ENCODE measurements around the gene ICOS. TPM values are rescaled to one million over a fixed set of nuclear protein-coding genes. Genes with fewer than 3 reads are reported as not detected.

ICOS gene
- polyA plus RNA-seq, 1 experiment: not detected

DNA sequence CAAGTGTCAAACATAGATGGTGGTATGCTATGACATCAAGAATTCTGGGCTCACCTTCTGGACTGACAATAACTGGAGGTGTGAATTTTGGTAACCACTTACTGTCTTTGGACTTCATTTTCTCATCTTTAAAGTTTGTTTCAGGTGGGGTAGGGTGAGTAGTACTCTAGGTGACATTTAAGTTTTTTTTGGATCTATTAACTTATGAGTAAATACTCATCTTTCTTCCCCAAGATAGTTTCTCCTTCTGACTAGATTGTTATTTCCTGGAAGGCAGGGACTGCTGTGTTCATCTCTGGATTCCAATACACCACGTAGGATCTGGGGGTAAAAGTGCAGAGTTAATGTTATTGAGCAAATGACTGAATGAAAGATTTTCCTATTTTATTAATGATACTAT lies 55.9 kb downstream of the ICOS start:
- Histone ChIP-seq H3K27me3 (ENCODE audit: control insufficient read depth, insufficient read depth, low read length) (no peaks in the 10 kb centered on the region), H3K4me3 (ENCODE audit: low read depth, low read length) (no peak overlapping the region), H3K36me3 (ENCODE audit: control insufficient read depth, insufficient read depth, low read length) (no peaks in the 10 kb centered on the region)
- POLR2A ChIA-PET: no interaction called here
- CTCF ChIA-PET: no interaction called here
- DNase-seq (ENCODE audit: low read depth): no peak
- TF ChIP-seq, protein P1, sequence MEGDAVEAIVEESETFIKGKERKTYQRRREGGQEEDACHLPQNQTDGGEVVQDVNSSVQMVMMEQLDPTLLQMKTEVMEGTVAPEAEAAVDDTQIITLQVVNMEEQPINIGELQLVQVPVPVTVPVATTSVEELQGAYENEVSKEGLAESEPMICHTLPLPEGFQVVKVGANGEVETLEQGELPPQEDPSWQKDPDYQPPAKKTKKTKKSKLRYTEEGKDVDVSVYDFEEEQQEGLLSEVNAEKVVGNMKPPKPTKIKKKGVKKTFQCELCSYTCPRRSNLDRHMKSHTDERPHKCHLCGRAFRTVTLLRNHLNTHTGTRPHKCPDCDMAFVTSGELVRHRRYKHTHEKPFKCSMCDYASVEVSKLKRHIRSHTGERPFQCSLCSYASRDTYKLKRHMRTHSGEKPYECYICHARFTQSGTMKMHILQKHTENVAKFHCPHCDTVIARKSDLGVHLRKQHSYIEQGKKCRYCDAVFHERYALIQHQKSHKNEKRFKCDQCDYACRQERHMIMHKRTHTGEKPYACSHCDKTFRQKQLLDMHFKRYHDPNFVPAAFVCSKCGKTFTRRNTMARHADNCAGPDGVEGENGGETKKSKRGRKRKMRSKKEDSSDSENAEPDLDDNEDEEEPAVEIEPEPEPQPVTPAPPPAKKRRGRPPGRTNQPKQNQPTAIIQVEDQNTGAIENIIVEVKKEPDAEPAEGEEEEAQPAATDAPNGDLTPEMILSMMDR (IDR thresholded peaks at IDR 0.05; ENCODE audit: insufficient read depth, low read depth, low read length): no peak

DNA sequence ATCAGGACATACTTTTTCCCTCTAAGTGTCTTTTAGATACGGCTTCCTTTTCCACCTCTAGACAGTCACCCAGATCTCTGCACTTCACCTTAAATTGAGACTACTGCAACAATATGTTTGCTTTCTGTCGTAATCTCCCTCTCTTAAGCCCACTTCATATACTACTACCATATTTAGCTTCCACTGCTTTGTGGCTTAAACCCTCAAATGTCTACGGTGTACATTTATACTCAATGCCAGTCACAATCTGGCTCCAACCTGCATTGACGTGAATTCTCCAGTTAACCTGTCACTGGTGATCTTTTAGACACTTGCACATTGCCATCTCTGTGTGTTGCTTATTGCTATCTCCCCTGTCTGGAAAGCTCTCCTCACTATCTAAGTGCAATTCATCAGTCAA lies 56.4 kb downstream of the ICOS start:
- no peak for DNase-seq (ENCODE audit: low read depth)
- no peak overlapping the region for H3K4me3 ChIP-seq (ENCODE audit: low read depth, low read length)
- CTCF ChIA-PET: no interaction called here
- no peaks in the 10 kb centered on the region for H3K27me3 ChIP-seq (ENCODE audit: control insufficient read depth, insufficient read depth, low read length)
- POLR2A ChIA-PET: no interaction called here
- TF ChIP-seq, protein P1 (IDR thresholded peaks at IDR 0.05; ENCODE audit: insufficient read depth, low read depth, low read length): no peak
- no peaks in the 10 kb centered on the region for H3K36me3 ChIP-seq (ENCODE audit: control insufficient read depth, insufficient read depth, low read length)

DNA sequence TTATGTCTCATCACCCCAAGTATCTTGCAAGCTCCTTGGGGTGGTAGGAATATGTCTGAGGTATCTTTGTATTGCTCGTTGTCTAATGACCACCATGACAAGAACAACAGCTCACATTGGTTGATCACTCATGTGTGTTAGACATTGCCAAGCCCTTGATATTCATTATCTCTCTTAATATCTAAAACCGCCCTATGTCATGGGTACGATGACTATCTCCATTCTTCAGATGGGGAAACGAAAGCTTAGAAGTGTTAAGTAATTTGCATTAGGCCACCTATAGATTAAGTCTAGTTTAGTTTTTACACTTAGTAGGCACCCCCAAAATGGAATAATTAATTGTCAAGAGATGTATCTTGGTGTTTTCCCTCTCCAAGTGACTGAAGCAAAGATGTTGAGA lies 57.0 kb downstream of the ICOS start:
- H3K27me3 ChIP-seq (ENCODE audit: control insufficient read depth, insufficient read depth, low read length): no peaks in the 10 kb centered on the region
- TF ChIP-seq, protein P1 (IDR thresholded peaks at IDR 0.05; ENCODE audit: insufficient read depth, low read depth, low read length): no peak
- no peak overlapping the region for H3K4me3 ChIP-seq (ENCODE audit: low read depth, low read length)
- no peak for DNase-seq (ENCODE audit: low read depth)
- H3K36me3 ChIP-seq (ENCODE audit: control insufficient read depth, insufficient read depth, low read length): no peaks in the 10 kb centered on the region
- ChIA-PET POLR2A (no interaction called here), CTCF (no interaction called here)

DNA sequence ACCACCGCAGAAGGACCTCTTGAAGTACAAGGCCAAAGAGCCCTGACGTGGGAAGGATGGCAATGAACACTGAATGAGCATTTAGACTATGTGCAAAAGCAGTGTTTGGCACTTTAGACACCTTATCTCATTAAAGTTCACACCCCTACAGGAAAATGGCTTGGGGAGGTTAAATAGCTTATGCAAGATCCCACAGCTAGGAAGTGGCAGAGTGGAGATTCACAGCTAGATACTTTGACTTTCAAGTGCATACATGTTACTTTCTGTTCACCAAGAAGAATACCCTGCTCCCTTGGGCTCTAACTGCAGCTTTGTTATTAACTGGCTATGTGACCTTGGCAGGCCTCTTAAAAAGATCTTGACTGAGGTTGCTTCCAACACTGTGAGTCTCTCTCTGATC lies 58.2 kb downstream of the ICOS start:
- H3K4me3 ChIP-seq (ENCODE audit: low read depth, low read length): no peak overlapping the region
- CTCF ChIA-PET: no interaction called here
- no peak for DNase-seq (ENCODE audit: low read depth)
- POLR2A ChIA-PET: no interaction called here
- TF ChIP-seq, protein P1 (IDR thresholded peaks at IDR 0.05; ENCODE audit: insufficient read depth, low read depth, low read length): no peak
- no peaks in the 10 kb centered on the region for H3K36me3 ChIP-seq (ENCODE audit: control insufficient read depth, insufficient read depth, low read length)
- no peaks in the 10 kb centered on the region for H3K27me3 ChIP-seq (ENCODE audit: control insufficient read depth, insufficient read depth, low read length)

DNA sequence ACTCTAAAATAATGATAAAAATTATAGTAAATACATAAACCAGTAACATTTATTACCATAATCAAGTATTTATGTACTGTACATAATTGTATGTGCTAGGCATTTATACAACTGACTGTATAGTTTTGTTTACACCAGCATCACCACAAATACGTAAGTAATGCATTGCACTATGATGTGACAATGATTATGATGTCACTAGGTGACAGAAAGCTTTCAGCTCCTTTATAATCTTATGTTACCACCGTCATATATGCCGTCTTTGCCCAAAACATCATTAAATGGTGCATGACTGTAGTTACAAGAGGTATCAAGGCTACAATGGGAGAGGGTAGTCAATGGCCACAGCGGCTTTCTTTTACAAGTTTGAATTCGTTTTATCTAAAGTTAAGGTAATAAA lies 60.1 kb downstream of the ICOS start:
- H3K4me3 ChIP-seq (ENCODE audit: low read depth, low read length): no peak overlapping the region
- POLR2A ChIA-PET: no interaction called here
- H3K36me3 ChIP-seq (ENCODE audit: control insufficient read depth, insufficient read depth, low read length): no peaks in the 10 kb centered on the region
- no peaks in the 10 kb centered on the region for H3K27me3 ChIP-seq (ENCODE audit: control insufficient read depth, insufficient read depth, low read length)
- no peak for DNase-seq (ENCODE audit: low read depth)
- TF ChIP-seq, protein P1 (IDR thresholded peaks at IDR 0.05; ENCODE audit: insufficient read depth, low read depth, low read length): no peak
- CTCF ChIA-PET: no interaction called here
